ENCODE measurements around the gene RASA3. TPM values are rescaled to one million over a fixed set of nuclear protein-coding genes. Genes with fewer than 3 reads are reported as not detected.
"Not testable (repeated sequence)": the region's sequence is repeated elsewhere in the genome, so short reads cannot be mapped to it uniquely, and the experiment has no call there.

The RASA3 gene
- total RNA-seq, 2 donors from 2014 or later = 8.6 to 12.5 TPM

DNA sequence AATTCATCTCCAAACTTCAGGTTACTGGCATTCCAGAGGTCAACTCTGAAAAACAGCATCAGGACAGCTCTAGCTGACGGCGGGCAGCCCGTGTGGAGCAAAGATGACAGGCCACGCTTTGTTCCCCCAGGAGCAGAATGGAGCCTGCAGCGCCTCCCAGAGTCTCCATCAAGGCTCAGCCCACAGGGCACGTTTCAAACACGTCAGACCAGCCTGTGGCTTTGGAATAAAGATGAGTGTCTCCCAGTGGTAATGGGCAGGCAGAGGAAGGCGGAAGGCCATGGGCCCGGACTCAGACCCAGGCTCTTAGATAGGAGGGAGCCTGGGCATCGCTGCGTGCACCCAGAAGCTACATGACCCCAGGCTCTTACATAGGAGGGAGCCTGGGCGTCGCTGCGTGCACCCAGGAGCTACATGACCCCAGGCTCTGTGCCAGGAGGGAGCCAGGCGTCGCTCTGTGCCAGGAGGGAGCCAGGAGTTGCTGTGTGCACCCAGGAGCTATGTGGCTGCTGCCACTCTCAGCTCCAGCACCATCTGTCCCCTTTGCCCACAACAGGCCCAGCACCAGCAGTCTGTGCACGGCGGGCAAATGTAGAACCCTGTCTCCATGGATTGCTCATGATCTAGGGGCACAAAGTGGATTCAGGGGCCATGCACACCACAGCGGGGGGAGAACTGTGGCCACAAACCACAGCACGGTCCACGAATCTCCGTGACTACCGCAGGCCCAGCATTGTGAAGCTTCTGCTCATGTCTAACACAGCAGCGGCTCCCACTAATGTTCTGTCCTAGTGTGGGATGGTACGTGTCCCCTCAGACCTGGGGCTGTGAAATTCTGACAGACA is 110.7 kb downstream of the RASA3 start:
- no peak for DNase-seq (ENCODE audit: low spot score)
- H3K27ac ChIP-seq = no peak overlapping the region
- intact Hi-C loops (cut with DNase I) = no loop called here
- no peaks in the 10 kb centered on the region for H3K27me3 ChIP-seq (replicated peaks; ENCODE audit: insufficient read depth)
- TF ChIP-seq POLR2AphosphoS5 (IDR thresholded peaks at IDR 0.05) = no peak
- no peak for TF ChIP-seq POLR2A (IDR thresholded peaks at IDR 0.05)
- no peak for TF ChIP-seq CTCF (IDR thresholded peaks at IDR 0.05)
- WGBS = 76% methylated on average over 21 of the region's 25 CpGs
- no peak overlapping the region for H3K4me3 ChIP-seq
- H3K4me1 ChIP-seq (replicated peaks) = no peaks in the 10 kb centered on the region
- H3K9me3 ChIP-seq = no peaks in the 10 kb centered on the region
- no peaks in the 10 kb centered on the region for H3K36me3 ChIP-seq

- Histone ChIP-seq H3K27ac (no peak overlapping the region), H3K4me1 (replicated peaks) (no peaks in the 10 kb centered on the region), H3K9me3 (no peaks in the 10 kb centered on the region), H3K27me3 (replicated peaks; ENCODE audit: insufficient read depth) (no peaks in the 10 kb centered on the region), H3K4me3 (no peak overlapping the region), H3K36me3 (no peaks in the 10 kb centered on the region)
- no peak for DNase-seq (ENCODE audit: low spot score)
- WGBS = 89% methylated on average over 32 of the region's 32 CpGs
- no peak for TF ChIP-seq POLR2A (IDR thresholded peaks at IDR 0.05)
- intact Hi-C loops (cut with DNase I) = no loop called here
These were observed 111.5 kb downstream of the RASA3 start for GRCh38 chr13:114020750-114021463.

DNA sequence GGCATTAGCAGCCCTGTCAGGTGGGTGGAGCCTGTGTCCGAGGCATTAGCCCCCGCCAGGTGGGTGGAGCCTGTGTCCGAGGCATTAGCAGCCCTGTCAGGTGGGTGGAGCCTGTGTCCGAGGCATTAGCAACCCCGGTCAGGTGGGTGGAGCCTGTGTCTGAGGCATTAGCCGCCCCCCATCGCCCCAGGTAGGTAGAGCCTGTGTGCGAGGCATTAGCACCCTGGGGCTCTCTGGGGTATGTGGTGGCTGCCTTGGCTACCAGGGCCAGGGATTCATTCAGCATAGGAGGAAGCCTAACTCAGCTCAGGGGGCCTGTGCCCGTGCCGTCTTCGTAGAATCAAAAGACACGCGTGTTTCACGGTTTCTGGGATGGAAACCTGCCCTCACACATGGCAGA is 112.3 kb downstream of the RASA3 start:
- DNase-seq (ENCODE audit: low spot score); H3K36me3 ChIP-seq; H3K9me3 ChIP-seq; H3K27ac ChIP-seq; intact Hi-C loops (cut with DNase I); H3K27me3 ChIP-seq (replicated peaks; ENCODE audit: insufficient read depth); H3K4me1 ChIP-seq (replicated peaks); H3K4me3 ChIP-seq: not testable (repeated sequence)
- WGBS = 99% methylated on average over 9 of the region's 14 CpGs

DNA sequence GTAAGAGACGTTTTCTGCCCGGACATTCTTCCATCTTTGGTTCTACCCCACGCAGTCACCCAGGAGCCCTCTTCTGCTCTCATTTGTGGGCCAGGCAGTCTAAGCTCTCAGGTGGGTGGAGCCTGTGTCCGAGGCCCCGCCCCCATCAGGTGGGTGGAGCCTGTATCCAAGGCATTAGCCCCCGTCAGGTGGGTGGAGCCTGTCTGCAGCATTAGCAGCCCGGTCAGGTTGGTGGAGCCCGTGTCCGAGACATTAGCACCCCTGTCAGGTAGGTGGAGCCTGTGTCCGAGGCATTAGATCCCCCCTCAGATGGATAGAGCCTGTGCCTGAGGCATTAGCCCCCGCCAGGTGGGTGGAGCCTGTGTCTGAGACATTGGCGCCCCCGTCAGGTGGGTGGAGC is 113.1 kb downstream of the RASA3 start:
- Histone ChIP-seq H3K27me3 (replicated peaks; ENCODE audit: insufficient read depth) (no peaks in the 10 kb centered on the region), H3K9me3 (no peaks in the 10 kb centered on the region), H3K27ac (no peak overlapping the region), H3K36me3 (peaks cover 0 to 8% of the 10 kb centered on the region in 2 donors), H3K4me3 (no peak overlapping the region), H3K4me1 (replicated peaks) (no peaks in the 10 kb centered on the region)
- DNase-seq (ENCODE audit: low spot score) = no peak
- TF ChIP-seq POLR2A (IDR thresholded peaks at IDR 0.05) = no peak
- TF ChIP-seq POLR2AphosphoS5 (IDR thresholded peaks at IDR 0.05) = no peak
- no peak for TF ChIP-seq CTCF (IDR thresholded peaks at IDR 0.05)
- intact Hi-C loops (cut with DNase I) = no loop called here
- 84% methylated on average over 13 of the region's 13 CpGs for WGBS

DNA sequence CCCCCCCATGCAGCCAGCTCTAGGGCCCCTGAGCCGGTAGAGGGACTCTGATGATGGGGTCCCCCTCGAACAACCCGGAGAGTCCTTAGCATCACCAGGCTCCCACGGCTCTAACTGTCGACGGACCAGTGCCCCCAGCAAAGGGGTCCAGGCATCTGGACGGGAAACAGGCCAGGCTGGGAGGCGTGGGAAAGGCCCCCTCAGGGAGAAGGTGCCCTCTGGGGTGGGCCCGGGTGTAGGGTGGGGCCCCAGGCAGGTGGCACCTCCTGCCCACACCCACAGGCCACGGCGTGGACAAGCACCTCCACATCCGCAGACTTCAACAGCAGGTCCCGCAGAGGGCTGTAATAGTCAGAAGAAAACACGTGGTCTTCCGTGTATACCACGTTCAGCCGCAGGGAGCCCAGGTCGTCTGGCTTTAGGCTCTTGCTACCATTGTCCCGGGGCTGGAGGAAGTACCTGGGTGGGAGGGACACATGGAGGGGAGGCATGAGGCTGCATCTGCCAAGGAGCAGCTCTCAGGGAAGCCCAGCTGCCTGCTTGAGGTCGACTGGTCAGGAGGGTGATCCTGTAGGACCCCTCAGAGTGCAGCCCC is 113.9 kb downstream of the RASA3 start:
- Histone ChIP-seq H3K27ac (no peak overlapping the region), H3K9me3 (no peaks in the 10 kb centered on the region), H3K27me3 (replicated peaks; ENCODE audit: insufficient read depth) (no peaks in the 10 kb centered on the region), H3K4me1 (replicated peaks) (no peaks in the 10 kb centered on the region), H3K4me3 (no peak overlapping the region), H3K36me3 (peaks cover 0 to 8% of the 10 kb centered on the region in 2 donors)
- WGBS = 95% methylated on average over 14 of the region's 20 CpGs
- DNase-seq (ENCODE audit: low spot score) = no peak
- TF ChIP-seq CTCF (IDR thresholded peaks at IDR 0.05) (no peak), POLR2A (IDR thresholded peaks at IDR 0.05) (no peak), POLR2AphosphoS5 (IDR thresholded peaks at IDR 0.05) (no peak)
- intact Hi-C loops (cut with DNase I) = no loop called here
